H1 (cell line): ENCODE results near the gene PSME1. TPM values are rescaled to one million over a fixed set of nuclear protein-coding genes. Genes with fewer than 3 reads are reported as not detected.

Experiments
- BCL11A ChIP-seq, 2 experiments: IDR thresholded peaks; one replicate each; pipeline ENCODE4 v1.6.1; 2011; ENCODE audit warnings: low read depth in 2 of 2, low read length in 2 of 2, mild to moderate bottlenecking in 2 of 2
- POU5F1 ChIP-seq: IDR thresholded peaks from 2 replicates; pipeline ENCODE4 v1.6.1; 2011; ENCODE audit warnings: low read depth, mild to moderate bottlenecking, low read length, moderate library complexity
- RBBP5 ChIP-seq: IDR thresholded peaks from 2 replicates; pipeline ENCODE4 v1.7.1; 2012; ENCODE audit warnings: low read depth, mild to moderate bottlenecking, inconsistent platforms, low read length, moderate library complexity, borderline replicate concordance
- polyA plus RNA-seq, 7 experiments: library from polyadenylated mRNA; depleted of rRNA in 3 of 7; stranded (reverse) in 5 of 7; unstranded in 2 of 7; fragments of >200 nt in 5 of 7; fragments of 200-250 nt in 2 of 7; gene quantifications; 1 replicate in 5 of 7; 2 replicates in 1 of 7; 4 replicates in 1 of 7; pipeline versions ENCODE4 v1.2.1 to v1.2.3, GENCODE V29; 2011 to 2013; ENCODE audit warnings: missing spikeins in 2 of 7, mixed read lengths in 2 of 7
- total RNA-seq: library from RNA; stranded (reverse); fragmentation: NEBNext Ultra II Directional; extraction: Animal tissue kit (Norgen Biotek cat#: 25700); gene quantifications from 2 replicates; pipeline ENCODE4 v1.2.1, GENCODE V29; 2021

The PSME1 gene
- total and polyA plus RNA-seq, 2 of the 8 experiments (the other 6 are each of a cell fraction or from before 2014, with no cell fraction given), result 74.9 to 85.9 TPM

DNA sequence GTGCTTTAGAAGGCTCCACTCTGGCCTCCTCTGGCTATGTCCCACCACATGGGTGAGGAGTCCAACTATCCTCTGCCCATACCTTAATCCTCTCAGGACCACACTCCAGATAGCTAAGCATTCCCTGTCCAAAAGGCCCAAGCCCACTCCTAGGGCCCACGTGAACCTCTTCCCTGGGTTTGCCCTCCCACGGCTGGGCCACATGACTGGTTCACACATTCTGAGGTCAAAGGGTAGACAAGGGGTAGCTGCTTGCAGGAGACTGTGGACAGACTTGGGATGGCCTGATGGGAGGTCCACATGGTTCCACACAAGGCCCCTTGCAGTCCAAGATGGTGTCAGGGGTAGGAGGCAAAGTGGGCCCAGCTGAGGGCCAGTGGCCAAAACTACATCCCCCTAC, 47.9 kb upstream of the PSME1 start (continued):
- TF ChIP-seq BCL11A (IDR thresholded peaks at IDR 0.05; ENCODE audit: low read depth in 2 of 2, low read length in 2 of 2) (no peak), POU5F1 (no peak), RBBP5 (no peak)
- TF ChIP-seq, all 59 proteins: peak for 0
